NCI-H82 (cell line): ENCODE data around the gene PRRC2B.
"Not testable (repeated sequence)": the region's sequence is repeated elsewhere in the genome, so short reads cannot be mapped to it uniquely, and the experiment has no call there.

Experiments
- DNase-seq: peaks from one replicate; lab custom pipeline; 2025; lab: John Stamatoyannopoulos, UW

The PRRC2B gene

GRCh38 chr9:131434673-131435072 lies 40.8 kb downstream of the PRRC2B start:
- no peak for DNase-seq

- DNase-seq: no peak
Observed at GRCh38 chr9:131436376-131436775, 42.5 kb downstream of the PRRC2B start.

- no peak for DNase-seq
Observed at GRCh38 chr9:131436865-131437271, 43.0 kb downstream of the PRRC2B start.

DNA sequence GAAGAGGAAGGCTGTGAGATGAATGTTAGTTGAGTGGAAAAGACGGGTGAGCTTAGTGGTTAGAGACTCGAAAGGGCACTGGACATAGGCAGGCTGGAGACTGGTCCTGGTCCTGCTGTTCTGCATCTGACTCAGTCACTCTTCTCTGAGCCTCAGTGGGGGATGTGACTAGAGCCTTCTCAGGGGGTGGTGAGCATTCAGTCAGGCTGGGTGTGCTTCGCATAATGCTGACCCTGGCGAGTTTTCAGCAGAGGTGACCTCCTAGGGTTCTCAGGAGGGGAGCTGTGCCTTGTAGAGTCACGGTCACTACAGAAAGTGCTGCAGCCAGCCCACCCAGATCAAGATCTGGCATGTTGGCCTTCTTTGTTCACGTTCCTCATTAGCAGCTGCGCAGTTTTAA lies 44.3 kb downstream of the PRRC2B start:
- DNase-seq: no peak

GRCh38 chr9:131439224-131439623 lies 45.3 kb downstream of the PRRC2B start:
- no peak for DNase-seq

DNA sequence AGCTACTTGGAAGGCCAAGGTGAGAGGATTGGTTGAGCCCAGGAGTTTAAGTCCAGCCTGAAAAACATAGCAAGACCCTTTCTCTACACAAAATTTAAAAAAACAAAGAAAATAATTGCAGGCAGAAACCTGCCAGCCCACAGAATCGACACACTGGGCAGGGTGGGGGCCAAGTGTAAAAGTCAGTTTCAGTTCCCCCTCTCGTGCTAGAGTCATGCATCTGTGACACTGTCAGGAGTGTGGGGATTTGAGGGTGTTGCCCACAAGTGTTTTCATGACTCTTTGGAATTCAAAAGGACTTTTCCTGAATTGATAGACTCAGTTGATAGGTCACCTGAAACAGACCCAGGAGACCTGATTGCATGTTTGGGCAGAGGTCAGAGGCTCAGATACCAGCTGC lies 47.6 kb downstream of the PRRC2B start:
- no peak for DNase-seq

DNA sequence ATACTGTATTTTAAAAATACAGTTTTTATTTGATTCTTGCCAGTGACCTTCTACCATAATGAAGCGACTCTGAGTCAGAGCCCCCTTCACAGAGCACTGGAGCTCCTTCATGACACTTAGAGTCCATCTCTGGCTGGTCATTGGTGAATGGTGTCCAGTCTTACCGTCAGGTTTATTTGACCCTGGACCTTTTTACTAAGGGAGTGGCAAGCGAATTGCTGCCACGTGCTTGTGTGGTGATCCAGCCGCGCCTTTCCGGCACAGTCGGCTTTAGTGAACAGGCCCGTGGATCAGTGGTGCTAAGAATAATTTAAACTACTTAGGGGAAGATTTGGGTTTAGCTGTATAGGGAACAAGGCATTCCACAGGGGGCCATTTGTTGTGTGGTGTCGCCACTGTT lies 48.5 kb downstream of the PRRC2B start:
- DNase-seq: no peak

- no peak for DNase-seq
Observed at GRCh38 chr9:131443648-131444047, 49.8 kb downstream of the PRRC2B start.

DNA sequence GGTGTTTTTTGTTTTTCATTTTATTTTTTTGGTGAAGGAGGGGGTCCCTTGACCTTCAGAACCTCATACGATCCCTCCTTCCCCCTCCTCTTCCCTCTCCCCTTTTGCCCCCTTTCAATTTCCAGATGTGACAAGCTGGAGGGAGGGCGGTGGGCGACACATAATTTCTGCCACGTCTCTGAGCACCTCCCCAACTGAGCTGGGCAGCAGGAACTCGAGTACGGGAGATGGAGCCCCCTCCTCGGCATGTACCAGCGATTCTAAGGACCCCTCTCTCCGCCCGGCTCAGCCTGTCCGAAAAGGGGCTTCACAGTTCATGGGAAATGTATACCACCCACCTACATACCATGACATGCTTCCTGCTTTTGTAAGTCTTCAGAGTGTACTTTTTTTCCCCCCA lies 52.4 kb downstream of the PRRC2B start:
- no peak for DNase-seq

- no peak for DNase-seq
Observed at GRCh38 chr9:131447148-131447547, 53.3 kb downstream of the PRRC2B start.

GRCh38 chr9:131447600-131447999 lies 53.7 kb downstream of the PRRC2B start:
- DNase-seq: no peak

DNA sequence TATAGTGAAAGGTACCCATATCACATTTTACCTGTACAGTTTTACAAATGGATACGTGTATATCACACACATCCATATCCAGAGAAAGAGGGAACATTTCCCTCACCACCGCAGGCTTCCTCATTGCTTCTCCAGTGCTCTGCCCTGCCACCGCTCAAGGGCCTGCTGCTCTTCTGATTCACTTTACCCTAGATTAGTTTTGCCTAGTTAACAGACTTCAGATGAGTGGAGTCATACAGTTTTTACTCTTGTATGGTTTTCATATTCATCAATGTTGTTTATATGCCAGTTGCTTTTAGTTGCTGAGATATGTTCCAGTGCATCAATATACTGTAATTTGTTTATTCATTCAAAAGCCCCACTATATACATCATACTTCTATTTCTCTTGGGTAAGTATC lies 54.9 kb downstream of the PRRC2B start:
- no peak for DNase-seq

DNA sequence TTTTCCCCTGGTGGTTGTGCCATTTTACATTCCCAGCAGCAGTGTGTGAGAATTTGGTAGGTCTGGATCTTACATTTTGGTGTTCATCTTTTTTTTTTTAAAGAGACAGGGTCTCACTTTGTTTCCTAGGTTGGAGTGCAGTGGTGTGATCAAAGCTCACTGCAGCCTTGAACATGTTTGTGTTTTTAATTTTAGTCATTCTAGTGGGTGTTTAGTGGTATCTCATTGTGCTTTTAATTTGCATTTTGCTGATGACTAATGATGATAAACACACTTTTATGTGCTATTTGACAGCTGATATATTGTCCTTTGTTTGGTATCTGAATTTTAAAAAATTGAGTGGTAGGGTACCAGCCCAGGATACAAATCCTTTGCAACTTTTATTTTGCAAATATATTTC lies 55.4 kb downstream of the PRRC2B start:
- no peak for DNase-seq

GRCh38 chr9:131454028-131454427 lies 60.1 kb downstream of the PRRC2B start:
- DNase-seq: no peak

- not testable (repeated sequence) for DNase-seq
Observed at GRCh38 chr9:131455655-131456054, 61.8 kb downstream of the PRRC2B start.

GRCh38 chr9:131457746-131458145 lies 63.9 kb downstream of the PRRC2B start:
- DNase-seq: no peak

- DNase-seq: no peak
Observed at GRCh38 chr9:131459056-131459455, 65.2 kb downstream of the PRRC2B start.

- DNase-seq: no peak
Observed at GRCh38 chr9:131461166-131461565, 67.3 kb downstream of the PRRC2B start.

- no peak for DNase-seq
Observed at GRCh38 chr9:131464354-131465000, 70.6 kb downstream of the PRRC2B start.

GRCh38 chr9:131465401-131465800 lies 71.5 kb downstream of the PRRC2B start:
- no peak for DNase-seq

GRCh38 chr9:131467214-131467935 lies 73.5 kb downstream of the PRRC2B start:
- DNase-seq: no peak

- no peak for DNase-seq
Observed at GRCh38 chr9:131468031-131468430, 74.1 kb downstream of the PRRC2B start.

DNA sequence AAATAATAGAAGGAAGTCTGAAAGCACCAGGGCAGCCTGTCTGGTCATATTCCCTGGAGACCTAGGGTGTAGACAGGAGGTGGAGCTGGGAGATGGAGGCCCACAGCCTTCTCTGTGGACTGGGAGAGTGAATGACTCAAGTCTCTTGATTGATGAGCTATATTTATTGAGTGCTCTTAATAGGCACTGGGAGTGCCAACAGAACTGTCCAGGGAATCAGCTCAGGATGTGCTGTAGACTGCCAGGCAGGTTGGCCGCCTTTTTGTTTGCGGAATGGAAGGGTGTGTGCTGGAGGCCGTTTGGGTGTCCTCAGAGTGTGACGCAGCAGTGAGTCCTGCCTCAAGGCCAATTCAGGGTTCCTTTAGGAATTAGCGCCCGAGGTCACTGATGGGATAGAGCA lies 75.5 kb downstream of the PRRC2B start:
- no peak for DNase-seq

GRCh38 chr9:131469951-131470350 lies 76.1 kb downstream of the PRRC2B start:
- DNase-seq: no peak
